ENCODE measurements around the gene LHPP.
"Not testable (repeated sequence)": the region's sequence is repeated elsewhere in the genome, so short reads cannot be mapped to it uniquely, and the experiment has no call there.

The LHPP gene

DNA sequence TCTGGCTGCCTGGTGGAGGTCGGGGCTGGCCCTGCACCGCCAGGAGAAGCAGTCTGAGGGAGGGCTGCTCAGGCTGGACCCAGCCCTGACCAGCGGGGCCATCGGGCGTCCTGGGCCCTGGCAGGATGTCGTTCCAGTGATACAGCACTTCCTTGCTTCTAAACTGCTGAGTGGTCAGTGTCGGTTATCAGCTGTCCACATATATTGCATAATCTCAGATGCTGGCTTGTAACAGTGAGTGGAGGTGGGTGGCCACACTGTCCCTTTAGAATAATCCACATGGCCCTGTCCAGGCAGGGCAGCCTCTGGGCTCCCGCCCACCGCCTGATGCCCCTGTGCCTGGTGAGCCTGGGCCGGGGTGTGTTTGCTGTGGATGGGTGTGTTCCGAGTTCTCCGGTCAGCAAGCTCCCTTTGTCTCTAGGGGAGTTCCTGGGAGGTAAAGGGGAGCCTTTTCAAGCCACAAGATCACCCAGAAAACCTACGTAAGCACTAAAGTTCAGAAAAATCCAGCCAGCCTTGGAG, 86.1 kb downstream of the LHPP start:
- DNase-seq: peak; percentile 46
- Histone ChIP-seq H3K36me3 (ENCODE audit: control insufficient read depth in 1 of 2, insufficient read depth in 2 of 2, low read depth in 1 of 2, low read length in 2 of 2) (no peaks in the 10 kb centered on the region), H2AFZ (ENCODE audit: low read depth, low read length) (no peak overlapping the region), H3K4ac (ENCODE audit: low read depth in 1 of 2, low read length in 2 of 2) (no peak overlapping the region), H3K14ac (ENCODE audit: low read length in 2 of 2) (peak overlapping the region in 1 of 2 experiments; percentile 55), H3K27me3 (ENCODE audit: control insufficient read depth in 1 of 2, insufficient read depth in 1 of 2, low read length in 2 of 2) (no peaks in the 10 kb centered on the region), H2BK12ac (ENCODE audit: low read length in 2 of 2) (no peak overlapping the region), H3K79me1 (replicated peaks; ENCODE audit: low read length, poor library complexity, severe bottlenecking) (no peaks in the 10 kb centered on the region), H3K27ac (ENCODE audit: low read length, poor library complexity, severe bottlenecking) (no peak overlapping the region), H3K4me1 (ENCODE audit: control insufficient read depth, insufficient read depth, low read depth, low read length) (peaks cover 3% of the 10 kb centered on the region), H3K18ac (ENCODE audit: low read depth in 1 of 2, low read length in 2 of 2) (peak overlapping the region; percentile 76 to 81), H3K9me3 (ENCODE audit: control insufficient read depth, low read length) (no peaks in the 10 kb centered on the region), H2BK5ac (ENCODE audit: low read depth, low read length, poor library complexity, severe bottlenecking) (no peak overlapping the region), H4K91ac (ENCODE audit: low read length) (peak overlapping the region; percentile 64), H2BK15ac (ENCODE audit: low read depth, poor library complexity, severe bottlenecking) (no peak overlapping the region), H2AK5ac (ENCODE audit: low read length, severe bottlenecking) (no peak overlapping the region), H4K8ac (ENCODE audit: low read length) (peak overlapping the region; percentile 90), H3K4me2 (ENCODE audit: low read length, poor library complexity, severe bottlenecking) (no peak overlapping the region), H3K23ac (ENCODE audit: low read length in 2 of 2) (peak overlapping the region in 1 of 2 experiments; percentile 9), H3K9ac (ENCODE audit: low read length) (peak overlapping the region; percentile 29), H3K4me3 (ENCODE audit: insufficient read depth in 1 of 2, low read depth in 1 of 2, low read length in 2 of 2) (no peak overlapping the region), H2BK120ac (ENCODE audit: low read depth, low read length) (no peak overlapping the region)
- 40% methylated on average over 10 of the region's 13 CpGs for WGBS

- H3K4me3 ChIP-seq (ENCODE audit: insufficient read depth in 1 of 2, low read depth in 1 of 2, low read length in 2 of 2); H2BK15ac ChIP-seq (ENCODE audit: low read depth, poor library complexity, severe bottlenecking); H2BK5ac ChIP-seq (ENCODE audit: low read depth, low read length, poor library complexity, severe bottlenecking); H3K27me3 ChIP-seq (ENCODE audit: control insufficient read depth in 1 of 2, insufficient read depth in 1 of 2, low read length in 2 of 2); H3K18ac ChIP-seq (ENCODE audit: low read depth in 1 of 2, low read length in 2 of 2); H2AFZ ChIP-seq (ENCODE audit: low read depth, low read length); H3K4me2 ChIP-seq (ENCODE audit: low read length, poor library complexity, severe bottlenecking); H4K8ac ChIP-seq (ENCODE audit: low read length); H3K36me3 ChIP-seq (ENCODE audit: control insufficient read depth in 1 of 2, insufficient read depth in 2 of 2, low read depth in 1 of 2, low read length in 2 of 2); H2BK120ac ChIP-seq (ENCODE audit: low read depth, low read length); H2BK12ac ChIP-seq (ENCODE audit: low read length in 2 of 2); H3K9ac ChIP-seq (ENCODE audit: low read length); H3K27ac ChIP-seq (ENCODE audit: low read length, poor library complexity, severe bottlenecking); DNase-seq; H3K9me3 ChIP-seq (ENCODE audit: control insufficient read depth, low read length); H3K23ac ChIP-seq (ENCODE audit: low read length in 2 of 2); H3K14ac ChIP-seq (ENCODE audit: low read length in 2 of 2); H4K91ac ChIP-seq (ENCODE audit: low read length); H3K4ac ChIP-seq (ENCODE audit: low read depth in 1 of 2, low read length in 2 of 2); H2AK5ac ChIP-seq (ENCODE audit: low read length, severe bottlenecking); H3K4me1 ChIP-seq (ENCODE audit: control insufficient read depth, insufficient read depth, low read depth, low read length); H3K79me1 ChIP-seq (replicated peaks; ENCODE audit: low read length, poor library complexity, severe bottlenecking): not testable (repeated sequence)
- 97% methylated on average over 3 of the region's 3 CpGs for WGBS
These were observed 87.5 kb downstream of the LHPP start for GRCh38 chr10:124549171-124549570.

- Histone ChIP-seq H3K4me2 (ENCODE audit: low read length, poor library complexity, severe bottlenecking) (no peak overlapping the region), H3K27ac (ENCODE audit: low read length, poor library complexity, severe bottlenecking) (no peak overlapping the region), H2AFZ (ENCODE audit: low read depth, low read length) (no peak overlapping the region), H3K4me3 (ENCODE audit: insufficient read depth in 1 of 2, low read depth in 1 of 2, low read length in 2 of 2) (no peak overlapping the region), H3K14ac (ENCODE audit: low read length in 2 of 2) (no peak overlapping the region), H3K79me1 (replicated peaks; ENCODE audit: low read length, poor library complexity, severe bottlenecking) (no peaks in the 10 kb centered on the region), H3K9ac (ENCODE audit: low read length) (no peak overlapping the region), H3K27me3 (ENCODE audit: control insufficient read depth in 1 of 2, insufficient read depth in 1 of 2, low read length in 2 of 2) (no peaks in the 10 kb centered on the region), H3K36me3 (ENCODE audit: control insufficient read depth in 1 of 2, insufficient read depth in 2 of 2, low read depth in 1 of 2, low read length in 2 of 2) (no peaks in the 10 kb centered on the region), H3K18ac (ENCODE audit: low read depth in 1 of 2, low read length in 2 of 2) (peak overlapping the region in 1 of 2 experiments; percentile 14), H3K4me1 (ENCODE audit: control insufficient read depth, insufficient read depth, low read depth, low read length) (peaks cover 3% of the 10 kb centered on the region), H3K23ac (ENCODE audit: low read length in 2 of 2) (no peak overlapping the region), H4K8ac (ENCODE audit: low read length) (no peak overlapping the region), H2BK120ac (ENCODE audit: low read depth, low read length) (no peak overlapping the region), H2BK5ac (ENCODE audit: low read depth, low read length, poor library complexity, severe bottlenecking) (no peak overlapping the region), H3K9me3 (ENCODE audit: control insufficient read depth, low read length) (no peaks in the 10 kb centered on the region), H2BK15ac (ENCODE audit: low read depth, poor library complexity, severe bottlenecking) (no peak overlapping the region), H4K91ac (ENCODE audit: low read length) (peak overlapping the region; percentile 35), H2BK12ac (ENCODE audit: low read length in 2 of 2) (no peak overlapping the region), H2AK5ac (ENCODE audit: low read length, severe bottlenecking) (no peak overlapping the region), H3K4ac (ENCODE audit: low read depth in 1 of 2, low read length in 2 of 2) (no peak overlapping the region)
- DNase-seq: no peak
- 86% methylated on average over 26 of the region's 26 CpGs for WGBS
These were observed 88.8 kb downstream of the LHPP start for GRCh38 chr10:124550293-124551034.

GRCh38 chr10:124551097-124551496, 89.5 kb downstream of the LHPP start:
- no peaks in the 10 kb centered on the region for H3K79me1 ChIP-seq (replicated peaks; ENCODE audit: low read length, poor library complexity, severe bottlenecking)
- H4K8ac ChIP-seq (ENCODE audit: low read length): no peak overlapping the region
- H3K27ac ChIP-seq (ENCODE audit: low read length, poor library complexity, severe bottlenecking): no peak overlapping the region
- DNase-seq: no peak
- H3K18ac ChIP-seq (ENCODE audit: low read depth in 1 of 2, low read length in 2 of 2): no peak overlapping the region
- no peak overlapping the region for H2AK5ac ChIP-seq (ENCODE audit: low read length, severe bottlenecking)
- H3K23ac ChIP-seq (ENCODE audit: low read length in 2 of 2): no peak overlapping the region
- H3K14ac ChIP-seq (ENCODE audit: low read length in 2 of 2): no peak overlapping the region
- H3K4ac ChIP-seq (ENCODE audit: low read depth in 1 of 2, low read length in 2 of 2): no peak overlapping the region
- no peak overlapping the region for H2BK120ac ChIP-seq (ENCODE audit: low read depth, low read length)
- no peaks in the 10 kb centered on the region for H3K36me3 ChIP-seq (ENCODE audit: control insufficient read depth in 1 of 2, insufficient read depth in 2 of 2, low read depth in 1 of 2, low read length in 2 of 2)
- H2AFZ ChIP-seq (ENCODE audit: low read depth, low read length): no peak overlapping the region
- H3K9ac ChIP-seq (ENCODE audit: low read length): no peak overlapping the region
- no peak overlapping the region for H3K4me2 ChIP-seq (ENCODE audit: low read length, poor library complexity, severe bottlenecking)
- H2BK15ac ChIP-seq (ENCODE audit: low read depth, poor library complexity, severe bottlenecking): no peak overlapping the region
- no peak overlapping the region for H4K91ac ChIP-seq (ENCODE audit: low read length)
- H3K27me3 ChIP-seq (ENCODE audit: control insufficient read depth in 1 of 2, insufficient read depth in 1 of 2, low read length in 2 of 2): no peaks in the 10 kb centered on the region
- peaks cover 3% of the 10 kb centered on the region for H3K4me1 ChIP-seq (ENCODE audit: control insufficient read depth, insufficient read depth, low read depth, low read length)
- H2BK5ac ChIP-seq (ENCODE audit: low read depth, low read length, poor library complexity, severe bottlenecking): no peak overlapping the region
- WGBS: 94% methylated on average over 6 of the region's 9 CpGs
- no peak overlapping the region for H3K4me3 ChIP-seq (ENCODE audit: insufficient read depth in 1 of 2, low read depth in 1 of 2, low read length in 2 of 2)
- H2BK12ac ChIP-seq (ENCODE audit: low read length in 2 of 2): no peak overlapping the region
- H3K9me3 ChIP-seq (ENCODE audit: control insufficient read depth, low read length): no peaks in the 10 kb centered on the region
